Loucy (cell line): ENCODE data around the gene HNRNPDL.

ENCODE experiments used
- H2AFZ ChIP-seq: fragments of 200-600 bp; sonication (generic); 2 replicates; pipeline ENCODE4 v1.6.0; 2016; ENCODE audit warnings: antibody characterized with exemption, mild to moderate bottlenecking, low read length, moderate library complexity
- H3F3A ChIP-seq: fragments of 200-600 bp; 2 replicates; pipeline ENCODE4 v1.6.0; 2016; ENCODE audit warnings: antibody characterized with exemption, low read depth, mild to moderate bottlenecking
- H3K27me3 ChIP-seq: fragments of 200-600 bp; sonication (generic); 2 replicates; pipeline ENCODE4 v1.6.1; 2014; ENCODE audit warnings: low read length, mild to moderate bottlenecking; ENCODE audit not compliant: insufficient read depth, poor library complexity, severe bottlenecking
- H3K36me3 ChIP-seq: fragments of 200-600 bp; sonication (generic); 2 replicates; pipeline ENCODE4 v1.6.1; 2016; ENCODE audit warnings: low read length; ENCODE audit not compliant: insufficient read depth
- H3K4me1 ChIP-seq: fragments of 200-600 bp; sonication (generic); 2 replicates; pipeline ENCODE4 v1.5.1; 2014; ENCODE audit warnings: low read length, mild to moderate bottlenecking; ENCODE audit not compliant: insufficient read depth, poor library complexity, severe bottlenecking
- H3K4me2 ChIP-seq: fragments of 200-600 bp; sonication (generic); 2 replicates; pipeline ENCODE4 v1.6.0; 2014; ENCODE audit warnings: antibody characterized with exemption, low read length, low read depth, mild to moderate bottlenecking; ENCODE audit not compliant: poor library complexity, severe bottlenecking
- H3K4me3 ChIP-seq: fragments of 200-600 bp; sonication (generic); 2 replicates; pipeline ENCODE4 v1.5.1; 2014; ENCODE audit warnings: low read length, mild to moderate bottlenecking, mixed read lengths; ENCODE audit not compliant: poor library complexity, severe bottlenecking
- H3K79me2 ChIP-seq: fragments of 200-600 bp; sonication (generic); 2 replicates; pipeline ENCODE4 v1.6.1; 2014; ENCODE audit warnings: low read length; ENCODE audit not compliant: insufficient read depth
- H3K9ac ChIP-seq: fragments of 200-600 bp; sonication (generic); 2 replicates; pipeline ENCODE4 v1.6.0; 2014; ENCODE audit warnings: mild to moderate bottlenecking, low read depth, low read length, moderate library complexity; ENCODE audit not compliant: poor library complexity, severe bottlenecking
- H3K9me2 ChIP-seq: fragments of 200-600 bp; sonication (generic); replicated peaks from 2 replicates; pipeline ENCODE4 v1.6.1; 2016; ENCODE audit warnings: low read depth, low read length, mixed read lengths
- H3K9me3 ChIP-seq: fragments of 200-600 bp; sonication (generic); 2 replicates; pipeline ENCODE4 v1.6.1; 2014; ENCODE audit warnings: mild to moderate bottlenecking, antibody characterized with exemption, low read length, low read depth; ENCODE audit not compliant: insufficient read depth
- H4K20me1 ChIP-seq: fragments of 200-600 bp; sonication (generic); 2 replicates; pipeline ENCODE4 v1.6.0; 2014; ENCODE audit warnings: antibody characterized with exemption, low read length, mild to moderate bottlenecking; ENCODE audit not compliant: insufficient read depth, poor library complexity, severe bottlenecking
- EZH2phosphoT487 ChIP-seq: fragments of 200-600 bp; IDR thresholded peaks from 2 replicates; pipeline ENCODE4 v1.6.1; 2018; ENCODE audit warnings: antibody characterized with exemption, mild to moderate bottlenecking, moderate library complexity, borderline replicate concordance
- TF ChIP-seq, protein P1 (sequence below): fragments of 200-600 bp; sonication (generic); conservative IDR thresholded peaks from 2 replicates; pipeline ENCODE4 v1.5.1; 2014; ENCODE audit warnings: mild to moderate bottlenecking, antibody characterized with exemption, low read length

HNRNPDL gene

DNA sequence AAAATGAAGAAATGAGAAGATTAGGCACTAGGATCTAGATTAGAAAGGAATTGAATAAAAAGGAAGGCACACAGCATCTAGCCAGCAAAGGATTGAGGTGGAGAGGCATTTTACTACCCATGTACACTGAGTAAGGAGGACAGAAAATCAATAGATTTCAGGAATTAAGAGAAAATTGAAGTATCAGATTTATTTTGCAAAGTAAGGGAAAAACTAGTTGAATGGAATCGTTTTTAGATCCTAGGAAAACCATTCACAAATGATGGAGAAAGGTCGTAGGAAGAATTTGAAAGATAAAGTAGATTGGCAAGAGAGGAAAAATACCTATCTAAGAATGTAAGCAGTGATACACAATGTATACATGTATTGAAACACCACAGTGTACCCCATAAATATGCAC lies 31.4 kb upstream of the HNRNPDL start:
- no peaks in the 10 kb centered on the region for H3K27me3 ChIP-seq
- TF ChIP-seq, protein P1, sequence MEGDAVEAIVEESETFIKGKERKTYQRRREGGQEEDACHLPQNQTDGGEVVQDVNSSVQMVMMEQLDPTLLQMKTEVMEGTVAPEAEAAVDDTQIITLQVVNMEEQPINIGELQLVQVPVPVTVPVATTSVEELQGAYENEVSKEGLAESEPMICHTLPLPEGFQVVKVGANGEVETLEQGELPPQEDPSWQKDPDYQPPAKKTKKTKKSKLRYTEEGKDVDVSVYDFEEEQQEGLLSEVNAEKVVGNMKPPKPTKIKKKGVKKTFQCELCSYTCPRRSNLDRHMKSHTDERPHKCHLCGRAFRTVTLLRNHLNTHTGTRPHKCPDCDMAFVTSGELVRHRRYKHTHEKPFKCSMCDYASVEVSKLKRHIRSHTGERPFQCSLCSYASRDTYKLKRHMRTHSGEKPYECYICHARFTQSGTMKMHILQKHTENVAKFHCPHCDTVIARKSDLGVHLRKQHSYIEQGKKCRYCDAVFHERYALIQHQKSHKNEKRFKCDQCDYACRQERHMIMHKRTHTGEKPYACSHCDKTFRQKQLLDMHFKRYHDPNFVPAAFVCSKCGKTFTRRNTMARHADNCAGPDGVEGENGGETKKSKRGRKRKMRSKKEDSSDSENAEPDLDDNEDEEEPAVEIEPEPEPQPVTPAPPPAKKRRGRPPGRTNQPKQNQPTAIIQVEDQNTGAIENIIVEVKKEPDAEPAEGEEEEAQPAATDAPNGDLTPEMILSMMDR: no peak
- no peak for TF ChIP-seq EZH2phosphoT487
- no peaks in the 10 kb centered on the region for H3K79me2 ChIP-seq
- no peaks in the 10 kb centered on the region for H3K4me1 ChIP-seq
- H3K4me3 ChIP-seq: no peak overlapping the region
- no peak overlapping the region for H2AFZ ChIP-seq
- H3K4me2 ChIP-seq: no peak overlapping the region
- peaks cover 65% of the 10 kb centered on the region for H3K36me3 ChIP-seq
- no peaks in the 10 kb centered on the region; the same call in 1 of the 2 replicates for H3F3A ChIP-seq
- no peaks in the 10 kb centered on the region for H3K9me3 ChIP-seq
- H4K20me1 ChIP-seq: no peaks in the 10 kb centered on the region
- no peaks in the 10 kb centered on the region for H3K9me2 ChIP-seq
- H3K9ac ChIP-seq: no peak overlapping the region

DNA sequence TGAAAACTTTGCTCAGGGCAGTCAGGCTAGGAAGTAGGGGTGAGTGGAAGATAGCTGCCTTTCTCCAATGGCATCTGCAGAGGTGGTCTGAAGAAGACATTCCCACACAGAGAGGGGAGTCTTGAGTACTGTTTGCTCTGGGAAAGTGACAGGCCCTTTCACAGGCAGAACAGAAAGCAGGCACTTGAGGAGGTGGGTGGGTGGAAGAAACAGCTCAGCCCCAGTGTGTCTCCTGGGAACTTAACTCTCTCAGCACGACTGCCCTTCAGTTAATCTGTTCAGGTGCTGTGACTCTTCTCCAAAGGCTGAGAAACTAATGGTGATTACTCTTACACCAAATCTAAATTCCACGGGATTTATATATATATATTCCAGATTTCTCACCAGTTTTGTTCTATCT lies 28.5 kb upstream of the HNRNPDL start:
- TF ChIP-seq EZH2phosphoT487: no peak
- TF ChIP-seq, protein P1: no peak

DNA sequence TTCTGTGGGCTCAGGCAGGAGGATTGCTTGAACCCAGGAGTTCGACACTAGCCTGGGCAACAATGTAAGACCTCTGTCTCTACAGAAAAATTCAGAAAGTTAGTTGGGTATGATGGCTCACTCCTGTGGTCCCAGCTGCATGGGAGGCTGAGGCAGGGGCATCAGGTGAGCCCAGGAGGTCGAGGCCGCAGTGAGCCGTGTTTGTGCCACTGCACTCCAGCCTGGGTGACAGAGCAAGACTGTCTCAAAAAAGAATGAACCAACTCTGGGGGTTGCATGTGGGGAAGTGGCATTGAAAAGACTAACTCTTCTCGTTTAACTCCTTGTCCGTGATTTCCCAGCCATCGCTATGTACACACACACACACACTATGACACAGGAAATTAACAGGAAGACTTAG lies 27.0 kb upstream of the HNRNPDL start:
- TF ChIP-seq EZH2phosphoT487: no peak
- TF ChIP-seq, protein P1: no peak
- Histone ChIP-seq H3K9me3 (no peaks in the 10 kb centered on the region), H3K9me2 (no peaks in the 10 kb centered on the region), H4K20me1 (no peaks in the 10 kb centered on the region), H2AFZ (no peak overlapping the region), H3K79me2 (no peaks in the 10 kb centered on the region; the same call in 1 of the 2 replicates), H3K9ac (no peak overlapping the region), H3K4me2 (no peak overlapping the region), H3K4me1 (no peaks in the 10 kb centered on the region), H3K36me3 (peaks cover 91% of the 10 kb centered on the region), H3F3A (no peaks in the 10 kb centered on the region; the same call in 1 of the 2 replicates), H3K27me3 (no peaks in the 10 kb centered on the region), H3K4me3 (no peak overlapping the region)

More for the DNA sequence above, 28.5 kb upstream of the HNRNPDL start:
- H3K4me1 ChIP-seq: no peaks in the 10 kb centered on the region
- H3F3A ChIP-seq: no peaks in the 10 kb centered on the region; the same call in 1 of the 2 replicates
- no peaks in the 10 kb centered on the region; the same call in 1 of the 2 replicates for H3K79me2 ChIP-seq
- no peak overlapping the region for H3K4me3 ChIP-seq
- no peaks in the 10 kb centered on the region for H4K20me1 ChIP-seq
- H3K9me3 ChIP-seq: no peaks in the 10 kb centered on the region
- no peak overlapping the region for H3K4me2 ChIP-seq
- no peaks in the 10 kb centered on the region for H3K9me2 ChIP-seq
- H3K9ac ChIP-seq: no peak overlapping the region
- H2AFZ ChIP-seq: no peak overlapping the region
- H3K36me3 ChIP-seq: peaks cover 89% of the 10 kb centered on the region
- no peaks in the 10 kb centered on the region for H3K27me3 ChIP-seq
